HG03442 (cell line): Measurements from ENCODE around the gene CD177.
"Not testable (repeated sequence)": the region's sequence is repeated elsewhere in the genome, so short reads cannot be mapped to it uniquely, and the experiment has no call there.

Experiments
- ATAC-seq: cut with Tn5 transposase; IDR thresholded peaks from one replicate; pipeline ENCODE4 v1.9.1; 2021; ENCODE audit warnings: mild to moderate bottlenecking, moderate library complexity; ENCODE audit not compliant: unreplicated experiment

CD177 gene, protein sequence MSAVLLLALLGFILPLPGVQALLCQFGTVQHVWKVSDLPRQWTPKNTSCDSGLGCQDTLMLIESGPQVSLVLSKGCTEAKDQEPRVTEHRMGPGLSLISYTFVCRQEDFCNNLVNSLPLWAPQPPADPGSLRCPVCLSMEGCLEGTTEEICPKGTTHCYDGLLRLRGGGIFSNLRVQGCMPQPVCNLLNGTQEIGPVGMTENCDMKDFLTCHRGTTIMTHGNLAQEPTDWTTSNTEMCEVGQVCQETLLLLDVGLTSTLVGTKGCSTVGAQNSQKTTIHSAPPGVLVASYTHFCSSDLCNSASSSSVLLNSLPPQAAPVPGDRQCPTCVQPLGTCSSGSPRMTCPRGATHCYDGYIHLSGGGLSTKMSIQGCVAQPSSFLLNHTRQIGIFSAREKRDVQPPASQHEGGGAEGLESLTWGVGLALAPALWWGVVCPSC

GRCh38 chr19:43353606-43354304, at the start of gene CD177:
Gene CD177 (plus strand): TSS chr19:43353686. CDS start chr19:43353715, 29 bp downstream.
- no peak for ATAC-seq

DNA sequence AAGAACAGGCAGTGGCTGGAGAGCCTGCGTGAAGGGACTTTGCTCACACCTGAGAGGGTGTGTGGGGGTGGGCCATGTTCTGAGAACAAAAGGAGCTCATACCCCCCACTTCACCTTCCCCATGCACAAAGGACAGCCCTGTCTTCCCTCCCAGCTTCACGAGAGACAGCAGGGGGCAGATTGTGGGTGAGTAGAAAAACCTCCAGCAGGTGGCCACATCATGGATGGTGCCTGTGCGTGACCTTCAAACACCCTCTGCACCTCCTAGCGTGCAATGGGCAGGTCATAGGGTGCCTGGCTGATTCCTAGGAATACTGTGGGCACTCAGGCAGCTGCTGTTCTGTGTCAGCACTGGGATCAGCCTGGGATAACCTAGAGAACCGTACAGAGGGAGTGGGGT, 47.8 kb upstream of the CD177 start:
- no peak for ATAC-seq

DNA sequence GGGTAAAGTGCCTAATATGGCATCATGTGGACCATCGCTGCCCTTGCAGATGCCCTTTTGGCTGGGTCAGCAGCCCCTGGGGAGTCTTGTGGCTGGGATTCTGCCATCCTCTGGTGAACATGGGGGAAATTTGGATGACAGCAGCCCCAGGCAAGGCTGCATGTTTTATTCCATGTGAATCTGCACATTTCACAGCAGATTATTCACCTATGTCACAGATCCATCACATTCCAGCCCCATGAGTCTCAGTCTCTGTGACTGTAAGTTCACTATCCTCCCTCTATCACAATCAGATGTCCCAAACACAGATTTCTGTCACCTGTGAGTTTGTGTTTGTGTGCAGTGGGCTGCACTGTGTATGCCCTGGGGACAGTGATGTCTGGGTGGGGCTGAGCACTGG, 47.4 kb upstream of the CD177 start:
- no peak for ATAC-seq

DNA sequence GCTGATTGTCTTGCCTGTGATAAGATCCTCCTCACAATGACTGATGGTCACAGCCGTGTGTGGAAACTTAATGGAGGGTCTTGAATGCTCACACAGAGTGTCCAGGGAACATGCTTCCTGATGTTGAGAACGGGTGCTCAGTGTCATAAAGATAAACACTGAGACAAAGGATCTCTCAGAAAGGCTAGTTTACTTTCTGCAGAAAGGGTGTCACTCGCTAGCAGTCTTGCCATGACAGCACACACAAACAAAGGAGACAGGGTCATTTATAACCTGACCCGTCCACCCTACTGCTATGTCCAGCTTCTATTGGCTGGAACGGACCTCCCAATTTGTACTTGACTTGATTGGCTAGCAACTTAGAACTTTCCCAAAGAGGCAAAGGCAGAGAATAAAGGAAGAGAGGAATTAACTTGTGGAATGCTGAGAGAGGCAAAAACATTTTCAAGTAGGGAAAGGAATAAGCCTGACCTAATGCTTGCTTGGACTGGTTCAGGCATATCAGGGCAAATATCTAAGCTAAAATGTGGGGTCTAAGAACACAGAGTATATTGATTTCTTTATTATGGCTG, 45.2 kb upstream of the CD177 start:
- no peak for ATAC-seq

- no peak for ATAC-seq
Observed at GRCh38 chr19:43309466-43309865, 44.0 kb upstream of the CD177 start.

GRCh38 chr19:43310221-43310620, 43.3 kb upstream of the CD177 start:
- no peak for ATAC-seq

DNA sequence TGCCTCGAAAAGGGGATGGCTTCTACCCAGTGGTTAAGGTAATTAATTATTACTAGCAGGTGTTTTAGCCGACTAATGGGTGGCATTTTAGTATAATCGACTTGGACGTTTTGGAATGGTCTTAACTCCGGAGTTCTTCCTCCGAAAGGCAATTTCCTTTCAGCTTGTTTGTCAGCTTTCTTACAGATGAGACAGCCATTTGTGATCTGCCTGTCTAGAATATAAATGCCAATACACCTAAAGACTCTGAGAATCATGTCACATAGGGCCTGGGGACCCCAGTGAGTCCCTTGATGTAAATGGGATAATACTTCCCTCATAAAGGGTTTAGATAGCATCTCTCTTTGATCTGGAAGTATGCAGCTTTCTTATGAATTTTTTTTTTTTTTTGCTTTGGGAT, 42.2 kb upstream of the CD177 start:
- no peak for ATAC-seq

- no peak for ATAC-seq
Observed at GRCh38 chr19:43311706-43312105, 41.8 kb upstream of the CD177 start.

- ATAC-seq: no peak
Observed at GRCh38 chr19:43313711-43314495, 39.6 kb upstream of the CD177 start.

GRCh38 chr19:43315851-43316250, 37.6 kb upstream of the CD177 start:
- ATAC-seq: no peak

DNA sequence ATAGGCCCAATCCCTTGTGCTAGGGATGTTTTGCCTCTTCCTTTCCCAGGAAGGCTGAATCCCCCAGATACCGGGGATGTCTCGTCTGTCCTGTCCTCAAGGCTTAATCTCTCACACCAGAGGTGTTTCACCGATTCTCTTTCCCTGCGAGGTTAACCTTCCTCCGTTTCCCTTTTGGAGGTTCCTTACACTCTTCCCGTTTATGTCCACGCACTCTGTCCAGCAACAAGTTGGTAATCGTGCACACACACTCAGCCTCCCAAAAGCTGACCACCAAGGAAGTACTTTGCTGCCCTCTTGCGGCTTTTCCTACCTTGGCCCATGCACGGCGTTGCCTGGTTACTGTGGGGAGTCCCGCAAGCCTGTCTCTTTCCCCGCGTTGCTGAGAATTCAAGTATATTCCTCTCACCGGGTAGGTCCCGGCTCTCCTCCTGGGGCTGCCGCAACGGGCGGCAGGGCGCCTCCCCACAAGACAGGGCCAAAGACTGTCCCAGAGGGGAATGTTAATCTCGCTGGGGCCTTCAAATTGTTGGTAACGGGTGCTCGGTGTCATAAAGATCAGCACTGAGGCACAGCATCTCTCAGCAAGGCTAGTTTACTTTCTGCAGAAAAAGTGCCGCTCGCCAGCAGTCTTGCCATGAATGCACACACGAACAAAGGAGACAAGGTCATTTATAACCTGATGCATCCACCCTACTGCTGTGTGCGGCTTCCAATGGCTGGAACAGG, 36.7 kb upstream of the CD177 start:
- no peak for ATAC-seq

DNA sequence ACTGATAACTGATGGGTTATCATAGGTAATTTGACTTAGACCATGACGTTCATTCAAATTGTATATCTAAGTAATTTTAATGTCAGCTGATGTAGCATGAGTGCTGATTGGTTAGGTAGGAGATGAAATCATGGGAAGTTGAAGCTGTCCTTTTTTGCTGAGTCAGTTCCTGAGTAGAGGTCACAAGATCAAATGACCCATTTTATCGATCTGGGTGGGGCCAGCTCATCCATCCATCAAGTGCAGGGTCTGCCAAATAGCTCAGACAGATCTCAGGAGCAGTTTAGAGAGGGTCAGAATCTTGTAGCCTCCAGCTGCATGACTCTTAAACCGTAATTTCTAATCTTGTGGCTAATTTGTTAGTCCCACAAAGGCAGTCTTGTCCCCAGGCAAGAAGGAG, 35.3 kb upstream of the CD177 start:
- no peak for ATAC-seq

DNA sequence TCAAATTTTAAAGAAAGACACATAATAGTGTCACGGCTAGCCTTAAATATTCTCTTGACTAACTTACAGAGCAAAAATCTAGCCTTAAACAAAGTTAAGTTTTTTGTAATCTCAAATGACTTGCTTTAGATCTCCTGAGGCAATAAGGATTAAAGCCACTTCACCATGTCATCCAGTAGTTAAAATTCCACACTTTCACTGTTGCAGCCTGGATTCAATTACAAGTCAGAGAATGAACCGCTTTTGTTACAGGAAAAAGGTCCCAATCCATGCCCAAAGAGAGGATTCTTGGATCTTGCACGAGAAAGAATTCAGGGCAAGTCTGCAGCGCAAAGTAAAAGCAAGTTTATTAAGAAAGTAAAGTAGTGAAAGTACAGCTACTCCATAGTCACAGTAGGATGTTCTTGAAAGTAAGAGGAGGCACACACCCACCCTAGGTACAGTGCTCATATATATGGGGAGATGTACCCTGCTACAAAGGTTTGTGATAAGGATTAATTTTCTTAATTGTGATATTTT, 34.6 kb upstream of the CD177 start:
- no peak for ATAC-seq

- ATAC-seq: no peak
Observed at GRCh38 chr19:43320546-43320945, 32.9 kb upstream of the CD177 start.

DNA sequence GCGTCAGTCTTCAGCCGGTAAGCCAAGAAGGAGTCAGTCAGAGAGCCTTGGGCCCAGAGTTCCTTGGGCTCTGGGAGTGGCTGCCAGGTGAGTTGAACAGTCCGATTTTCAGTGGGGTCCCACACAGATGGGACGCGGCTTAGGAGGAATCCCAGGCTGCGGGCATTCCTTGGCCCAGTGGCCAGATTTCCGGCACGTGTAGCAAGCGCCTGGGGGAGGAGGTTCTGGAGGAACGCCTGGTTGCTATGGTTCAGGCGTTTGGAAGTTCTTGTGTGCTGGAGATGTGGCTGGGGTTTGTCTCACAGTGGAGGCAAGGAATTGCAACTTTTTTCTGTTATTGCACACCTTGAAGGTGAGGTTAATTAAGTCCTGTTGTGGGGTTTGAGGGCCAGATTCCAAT, 26.7 kb upstream of the CD177 start:
- not testable (repeated sequence) for ATAC-seq

- not testable (repeated sequence) for ATAC-seq
Observed at GRCh38 chr19:43328561-43328960, 24.9 kb upstream of the CD177 start.

GRCh38 chr19:43329049-43329448, 24.4 kb upstream of the CD177 start:
- ATAC-seq: not testable (repeated sequence)

GRCh38 chr19:43329989-43330388, 23.5 kb upstream of the CD177 start:
- no peak for ATAC-seq

DNA sequence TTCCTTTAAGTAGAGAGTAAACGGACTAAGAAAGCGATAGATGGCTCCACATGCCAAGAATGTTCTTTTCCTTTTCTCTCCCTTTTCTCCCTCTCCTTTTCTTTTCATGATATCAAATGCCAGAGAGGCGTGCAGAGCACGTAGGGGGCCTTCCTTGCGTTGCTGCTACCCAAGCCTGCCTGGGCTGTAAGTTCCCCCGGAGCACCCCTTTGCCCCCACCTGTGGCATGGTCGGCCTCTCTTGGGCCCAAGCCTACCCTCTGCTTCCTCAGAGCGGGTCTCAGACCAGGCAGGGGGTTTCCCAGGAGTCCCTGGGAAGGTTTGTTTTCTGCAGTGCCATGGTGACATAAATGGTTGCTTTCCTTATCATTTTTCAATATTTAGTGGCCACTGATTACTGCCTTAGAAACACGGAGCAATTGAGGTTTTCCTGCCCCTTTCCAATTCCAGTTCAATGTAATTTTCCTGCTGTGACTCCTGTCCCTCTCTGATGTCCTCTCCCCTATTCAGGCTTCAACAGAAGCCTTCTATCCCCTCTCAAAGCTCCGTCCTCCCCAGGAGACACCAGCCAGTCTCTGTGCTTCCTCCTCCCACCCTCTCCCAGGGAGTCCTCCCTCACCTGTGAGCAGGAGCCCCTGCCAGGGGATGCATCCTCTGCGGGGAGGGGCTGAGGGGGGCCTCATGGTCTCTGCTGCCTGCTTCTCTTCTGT, 22.6 kb upstream of the CD177 start:
- ATAC-seq: no peak
